Measurements from ENCODE around the gene TFAP2B.

The TFAP2B gene

DNA sequence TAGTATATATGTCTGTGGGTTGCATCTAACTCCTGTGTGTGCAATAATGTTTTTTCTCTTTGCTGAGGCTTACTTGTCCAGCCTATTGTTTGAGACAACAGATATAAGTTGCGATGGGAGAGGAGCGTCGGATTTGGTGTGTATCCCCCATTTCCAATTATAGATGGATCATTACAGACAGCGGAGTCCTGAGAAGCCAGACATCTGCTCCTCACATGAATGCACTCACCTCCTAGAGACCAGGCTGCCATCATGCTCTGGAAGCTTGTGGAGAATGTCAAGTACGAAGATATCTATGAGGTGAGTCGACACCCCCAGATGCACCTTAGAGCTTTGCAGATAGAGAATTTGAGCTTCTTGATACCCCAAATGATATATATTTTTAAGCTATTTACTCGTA is at the start of gene TFAP2B:
TSS of gene TFAP2B (plus strand) at position 199 of the 400 bp plus-strand sequence. CDS start at position 220, 21 bp downstream.
- no peak for DNase-seq (ENCODE audit: low read depth in 2 of 2)

DNA sequence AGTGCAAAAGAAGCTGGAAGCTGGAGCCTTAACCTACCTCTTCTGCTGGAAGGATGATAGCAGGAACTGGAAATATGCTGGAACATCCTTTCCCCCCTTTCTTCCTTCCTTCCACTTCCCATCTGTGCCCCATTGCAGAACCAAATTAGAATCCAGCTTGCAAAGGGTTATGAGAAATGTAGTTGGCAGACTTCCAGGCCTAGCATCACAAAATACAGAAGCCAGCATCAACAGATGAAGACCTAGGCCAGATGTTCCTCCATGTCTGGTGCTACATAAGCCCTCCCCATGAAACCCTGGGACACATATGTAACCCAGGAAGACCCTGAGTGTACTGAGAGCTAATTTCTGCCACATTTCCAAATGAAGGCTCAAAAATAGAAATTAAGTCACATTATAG is 40.0 kb upstream of the TFAP2B start:
- DNase-seq (ENCODE audit: low read depth in 2 of 2): no peak

DNA sequence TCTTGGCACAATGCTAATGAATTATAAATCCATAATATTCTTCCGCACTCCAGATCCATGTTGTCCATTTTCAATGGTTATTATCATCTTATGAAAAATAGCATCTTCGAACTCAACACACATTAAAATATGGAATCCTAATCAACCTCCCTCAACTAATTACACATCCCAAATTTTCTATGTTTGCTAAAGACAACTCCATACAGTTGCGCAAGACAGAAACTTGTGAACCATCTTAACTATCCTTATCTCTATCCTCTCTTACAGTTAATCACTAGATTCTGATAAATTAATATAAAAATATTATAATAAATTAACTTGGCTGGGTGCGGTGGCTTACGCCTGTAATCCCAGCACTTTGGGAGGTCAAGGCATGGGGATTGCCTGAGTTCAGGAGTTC is 38.3 kb upstream of the TFAP2B start:
- DNase-seq (ENCODE audit: low read depth in 2 of 2): no peak

DNA sequence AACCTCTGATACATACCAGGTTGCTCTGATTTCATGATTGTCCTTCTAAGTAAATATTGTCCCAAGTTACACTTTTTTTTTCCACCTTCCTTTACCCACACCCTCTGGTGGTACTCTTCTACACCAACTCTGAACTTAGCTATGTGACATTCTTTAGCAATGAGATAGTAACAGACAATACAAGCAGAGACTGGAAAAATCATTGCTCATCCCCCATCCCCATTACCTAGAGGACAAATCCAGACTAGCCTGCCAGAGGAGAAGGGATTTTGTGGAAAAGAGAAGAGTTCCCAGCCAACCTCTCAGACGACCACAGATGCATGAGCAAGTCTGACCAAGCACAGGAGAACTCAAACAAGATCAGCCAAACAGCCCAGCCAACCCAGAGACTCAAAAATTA is 32.8 kb upstream of the TFAP2B start:
- no peak for DNase-seq (ENCODE audit: low read depth in 2 of 2)

DNA sequence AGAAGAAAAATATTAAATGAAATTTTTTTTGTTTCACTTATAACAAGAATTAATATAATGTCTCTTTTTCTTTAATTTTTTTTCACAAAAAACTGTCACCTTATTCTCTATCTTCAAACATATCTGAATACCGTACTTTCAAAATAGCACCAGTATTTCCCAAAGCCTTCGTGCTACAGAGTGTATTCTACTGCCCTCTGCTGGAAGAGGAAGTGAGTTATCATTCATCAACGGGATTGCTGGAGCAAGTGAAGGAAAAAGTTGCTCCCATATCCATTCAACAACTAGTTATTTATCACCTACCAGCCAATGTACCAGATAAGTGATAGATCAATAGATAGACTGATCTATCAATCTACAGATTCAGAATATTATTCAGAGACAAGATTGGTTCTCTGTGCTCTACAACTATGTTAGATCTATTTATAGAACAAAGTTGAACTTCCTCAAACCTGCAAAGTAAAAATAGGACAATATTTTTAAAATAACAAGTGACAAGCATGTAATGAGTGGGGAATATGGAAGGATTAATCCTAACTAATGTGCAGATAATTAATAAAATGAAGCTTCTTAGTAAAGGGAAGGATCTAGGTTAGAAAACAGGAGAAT is 26.7 kb upstream of the TFAP2B start:
- DNase-seq (ENCODE audit: low read depth in 2 of 2): peak in 1 of 2 experiments; percentile 12

DNA sequence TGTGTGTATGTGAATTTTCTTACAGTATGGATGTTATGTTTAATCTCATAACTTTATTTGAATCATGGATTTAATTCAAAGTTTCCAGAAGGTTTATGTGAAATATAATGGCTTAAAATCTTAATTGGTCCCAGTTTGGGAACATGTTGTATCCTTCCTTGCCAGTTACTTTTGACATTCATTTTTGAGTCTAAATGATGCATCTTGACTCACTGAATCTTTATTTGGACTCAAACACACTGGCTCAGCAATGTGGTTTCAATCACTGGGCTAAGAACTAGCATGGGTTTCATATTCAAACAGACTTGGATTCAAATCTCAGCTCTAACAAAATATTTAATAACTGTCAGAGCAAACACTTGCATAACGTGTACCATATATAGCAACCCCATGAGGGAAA is 25.9 kb upstream of the TFAP2B start:
- no peak for DNase-seq (ENCODE audit: low read depth in 2 of 2)

DNA sequence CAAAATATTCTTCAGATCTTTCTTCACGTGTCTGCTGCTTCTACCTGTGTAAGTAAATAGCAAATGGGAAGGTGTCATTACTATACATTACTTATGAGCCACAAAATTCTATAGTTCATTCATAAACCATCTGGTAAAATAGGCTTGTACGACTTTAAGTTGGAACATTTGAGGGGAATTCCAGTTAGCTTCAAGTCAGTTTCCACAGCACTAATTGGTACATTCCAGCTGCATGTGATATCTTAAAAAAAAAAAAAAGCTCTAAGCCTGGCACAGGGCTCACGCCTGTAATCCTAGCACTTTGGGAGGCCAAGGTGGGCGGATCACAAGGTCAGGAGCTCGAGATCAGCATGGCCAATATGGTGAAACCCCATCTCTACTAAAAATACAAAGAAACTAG is 23.1 kb upstream of the TFAP2B start:
- no peak for DNase-seq (ENCODE audit: low read depth in 2 of 2)

DNA sequence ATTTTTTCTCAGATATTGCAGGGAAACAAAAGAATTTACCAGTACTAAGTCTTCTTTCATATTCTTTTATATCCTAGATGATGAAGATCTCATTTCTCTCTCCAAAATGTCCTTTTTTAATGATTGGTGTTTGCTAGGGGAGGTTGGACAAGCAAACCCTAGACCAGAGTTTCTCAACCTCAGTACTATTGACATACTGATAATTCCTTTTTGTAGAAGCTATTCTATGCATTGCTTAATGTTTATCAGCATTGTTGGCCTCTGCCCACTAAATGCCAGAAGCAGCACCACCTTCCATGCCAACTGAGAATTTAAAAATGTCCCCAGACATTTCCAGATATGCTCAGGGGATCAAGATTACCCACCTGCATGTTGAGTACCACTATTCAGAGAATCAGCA is 14.4 kb upstream of the TFAP2B start:
- no peak for DNase-seq (ENCODE audit: low read depth in 2 of 2)

DNA sequence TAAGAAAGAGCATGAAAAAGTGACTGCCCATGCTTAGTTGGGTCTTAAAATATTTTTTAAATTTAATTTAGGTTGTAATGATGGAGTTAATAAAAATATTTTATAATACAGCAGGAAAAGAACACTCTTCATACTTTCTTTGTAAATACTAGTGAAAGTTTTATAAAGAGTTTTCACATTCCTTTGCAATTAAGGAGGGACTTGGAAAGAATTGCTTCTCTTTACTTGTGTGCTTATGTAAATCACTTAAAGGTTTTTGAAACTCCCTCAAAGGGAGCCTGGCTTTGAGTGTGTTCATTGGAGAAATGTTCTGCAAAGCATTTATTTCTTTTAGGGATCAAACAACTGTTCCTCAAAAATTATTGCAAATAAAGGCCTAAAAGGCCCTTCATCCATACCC is 11.6 kb upstream of the TFAP2B start:
- no peak for DNase-seq (ENCODE audit: low read depth in 2 of 2)

DNA sequence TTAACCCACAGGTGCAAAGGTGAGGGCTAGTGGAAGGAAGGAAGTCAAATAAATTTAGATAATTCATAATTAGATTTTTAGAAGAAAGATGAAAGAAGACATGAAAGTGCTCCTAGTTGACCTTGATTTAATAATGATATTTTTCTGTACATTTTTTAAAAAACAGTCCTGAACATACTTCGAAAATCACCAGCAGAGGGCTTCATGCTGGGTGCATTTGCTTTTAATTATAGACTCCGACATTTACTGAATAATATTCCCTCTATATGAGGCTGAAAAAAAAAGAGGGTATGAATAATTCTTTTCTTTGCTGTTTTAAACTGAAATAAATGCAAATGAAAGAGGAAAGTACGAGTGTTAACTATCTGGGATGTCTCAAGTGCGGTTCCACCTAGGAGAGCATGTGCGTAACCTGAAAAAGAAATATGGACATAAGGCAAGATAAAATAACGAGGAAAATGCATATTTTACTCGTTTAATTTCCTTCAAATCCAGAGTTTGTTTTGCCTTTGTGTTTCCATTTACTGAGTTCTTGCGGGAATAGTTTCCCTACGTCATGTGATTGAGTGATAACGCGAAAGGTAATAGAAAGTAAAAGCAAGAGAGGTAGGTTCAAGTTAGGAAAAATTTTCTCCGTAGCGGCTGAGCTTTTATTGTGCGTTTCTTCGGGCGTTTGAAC is 3.1 kb upstream of the TFAP2B start:
- peak in 1 of 2 experiments; percentile 6 for DNase-seq (ENCODE audit: low read depth in 2 of 2)

DNA sequence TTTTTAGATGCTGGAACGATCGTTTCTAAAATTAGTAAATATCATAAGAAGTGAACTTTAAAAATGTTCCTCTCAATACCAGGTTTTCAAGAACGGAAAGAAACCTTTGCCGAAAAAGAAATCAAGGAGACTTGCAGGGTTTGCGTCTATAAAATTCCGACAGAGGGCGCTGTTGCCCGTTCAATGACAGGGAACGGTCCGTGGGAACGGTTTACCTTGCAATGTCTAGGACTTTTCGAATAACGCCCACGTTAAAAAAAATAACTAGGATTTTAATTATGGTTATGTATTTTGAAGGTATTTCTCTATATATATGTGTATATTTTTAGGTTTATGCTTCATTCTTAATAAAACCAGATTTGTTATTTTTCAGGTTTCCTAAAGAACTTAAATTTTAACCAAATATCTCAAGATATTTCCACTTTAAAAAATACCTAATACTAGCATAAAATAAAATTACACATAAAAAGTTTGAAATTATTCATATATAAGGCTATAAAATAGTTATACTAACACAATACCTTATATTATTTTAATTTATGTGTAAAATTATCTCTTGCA is 2.5 kb upstream of the TFAP2B start:
- DNase-seq (ENCODE audit: low read depth in 2 of 2): peak; percentile 36 to 38

DNA sequence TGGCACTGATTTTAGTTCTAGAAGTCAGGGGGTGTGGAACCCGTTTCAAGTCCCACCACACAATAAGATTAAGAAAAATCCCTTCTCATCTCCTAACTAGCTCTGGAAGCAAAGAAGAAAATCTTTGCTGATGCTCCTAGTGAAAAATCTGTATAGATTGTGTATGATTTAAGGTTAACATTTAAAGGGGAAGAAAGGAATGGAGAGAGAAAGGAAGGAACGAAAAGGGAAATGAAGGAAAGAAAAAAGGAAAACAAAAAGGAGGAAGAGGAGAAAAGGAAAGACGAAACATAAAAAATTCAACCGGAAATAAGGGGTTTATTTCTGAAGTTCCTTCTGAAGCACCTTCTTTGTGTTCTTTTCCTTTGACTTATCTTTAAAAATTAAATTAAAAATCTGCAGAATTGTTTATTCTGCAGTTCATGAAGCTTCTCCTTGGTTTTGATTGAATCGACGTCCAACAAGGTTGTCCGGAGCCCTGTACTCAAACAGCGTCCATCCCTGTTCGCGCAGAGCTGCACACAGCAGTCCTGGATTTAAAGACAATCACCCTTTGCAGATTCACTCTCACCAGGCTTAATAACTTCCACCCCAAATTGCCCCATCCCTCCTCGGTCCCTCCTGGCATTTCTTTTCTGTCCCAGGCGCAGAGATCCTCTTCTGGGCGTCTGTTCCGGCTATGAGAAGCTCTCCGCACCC is 1.6 kb upstream of the TFAP2B start:
- DNase-seq (ENCODE audit: low read depth in 2 of 2): no peak

DNA sequence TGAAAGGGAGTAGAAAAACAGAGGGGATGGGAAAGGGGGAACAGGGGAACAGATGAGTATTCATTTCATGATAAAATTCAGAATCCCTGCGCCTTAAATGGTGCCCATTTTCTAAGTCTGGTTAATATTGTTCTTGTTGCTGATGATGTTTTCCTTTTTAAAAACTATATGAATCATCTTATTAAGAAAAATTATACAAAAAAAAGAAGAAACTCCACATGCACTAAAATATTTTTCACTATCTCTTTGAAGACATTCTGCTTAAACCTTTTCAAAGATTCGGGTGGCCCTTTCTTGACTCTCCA is 1.1 kb upstream of the TFAP2B start:
- DNase-seq (ENCODE audit: low read depth in 2 of 2): no peak

DNA sequence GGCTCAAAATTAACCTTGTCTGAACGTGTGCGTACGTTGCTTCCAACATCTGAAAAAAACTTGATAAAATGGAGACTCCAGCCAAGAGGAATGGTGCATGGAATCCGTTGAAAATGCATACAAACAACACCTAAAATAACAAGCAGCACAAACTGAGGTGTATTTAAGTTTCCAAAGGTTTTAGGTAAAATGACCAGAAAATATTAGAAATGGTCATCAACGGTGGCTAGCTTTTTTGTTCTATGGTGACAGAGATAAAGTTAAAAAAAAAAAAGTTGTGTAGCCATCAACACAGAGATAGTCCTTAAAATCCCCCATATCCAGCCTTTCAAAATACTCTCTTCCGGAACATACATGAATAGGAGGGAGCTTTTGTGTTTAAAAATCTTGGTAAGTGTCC is 651 bp upstream of the TFAP2B start:
- no peak for DNase-seq (ENCODE audit: low read depth in 2 of 2)

DNA sequence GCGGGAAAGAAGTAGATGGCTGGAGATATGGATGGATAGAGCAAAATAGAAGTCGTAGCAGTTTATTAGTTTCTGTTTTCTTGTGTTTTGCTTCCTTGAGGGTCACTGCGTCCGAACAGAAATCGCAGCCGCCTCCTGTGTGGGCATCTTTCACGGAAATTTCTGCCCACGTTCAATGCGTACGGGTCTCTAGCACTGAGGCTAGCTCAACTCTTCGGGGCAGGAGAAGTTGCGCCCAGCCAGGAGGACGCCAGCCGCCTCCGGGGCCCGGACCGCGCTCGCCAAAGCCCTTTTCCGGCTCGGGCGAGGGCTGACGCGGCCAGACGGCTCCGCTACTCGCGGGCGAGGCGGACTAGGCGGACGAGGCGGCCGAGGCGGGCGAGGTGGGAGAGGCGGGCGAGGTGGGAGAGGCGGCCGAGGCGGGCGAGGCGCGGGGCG is 814 bp downstream of the TFAP2B start:
- no peak for DNase-seq (ENCODE audit: low read depth in 2 of 2)

DNA sequence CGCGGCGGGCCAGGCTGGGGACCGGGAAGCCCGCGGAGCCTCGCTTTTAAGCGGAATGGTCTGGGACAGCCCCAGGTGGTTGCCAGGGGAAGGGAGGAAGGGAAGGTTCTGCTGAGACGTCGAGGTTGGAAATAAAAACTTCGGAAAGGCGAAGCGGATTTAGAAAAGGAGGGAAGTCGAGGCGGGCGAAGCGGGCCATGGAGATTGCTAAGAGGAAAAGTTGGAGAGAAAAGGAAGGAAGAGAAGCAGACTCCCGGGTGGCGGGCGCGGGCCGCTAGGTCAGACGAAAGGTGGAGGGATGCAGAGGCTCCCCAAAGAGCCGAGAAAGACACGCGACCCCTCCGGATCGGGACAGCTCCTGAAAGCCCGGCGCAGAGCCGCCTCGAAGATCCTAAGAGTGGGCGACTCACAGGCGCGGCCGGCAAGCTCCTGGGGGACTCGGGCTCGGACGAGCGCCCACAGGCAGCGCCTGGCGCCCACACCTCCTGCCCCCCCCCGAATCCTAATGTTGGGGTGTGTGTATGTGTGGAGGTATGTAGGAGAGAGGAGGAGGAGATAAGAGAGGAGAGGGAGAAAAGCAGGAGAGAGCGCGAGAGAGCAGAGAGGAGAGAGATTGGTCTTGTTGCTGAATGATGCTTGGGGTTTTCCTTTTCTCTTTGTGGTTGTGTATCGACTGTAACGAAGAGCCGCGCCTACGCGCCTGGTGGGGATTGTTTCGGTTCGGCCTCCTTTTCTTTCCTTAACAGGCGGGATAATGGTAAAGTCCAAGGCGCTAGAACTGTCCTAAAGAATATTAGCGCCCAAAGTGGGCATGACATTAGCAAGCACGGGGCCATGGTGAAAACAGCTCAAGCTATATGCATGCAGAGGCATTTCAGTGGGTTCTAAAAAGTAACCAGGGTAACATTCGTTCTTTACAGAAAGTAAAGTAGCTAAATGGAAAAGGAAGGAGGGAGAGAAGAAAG is 1.5 kb downstream of the TFAP2B start:
- no peak for DNase-seq (ENCODE audit: low read depth in 2 of 2)

DNA sequence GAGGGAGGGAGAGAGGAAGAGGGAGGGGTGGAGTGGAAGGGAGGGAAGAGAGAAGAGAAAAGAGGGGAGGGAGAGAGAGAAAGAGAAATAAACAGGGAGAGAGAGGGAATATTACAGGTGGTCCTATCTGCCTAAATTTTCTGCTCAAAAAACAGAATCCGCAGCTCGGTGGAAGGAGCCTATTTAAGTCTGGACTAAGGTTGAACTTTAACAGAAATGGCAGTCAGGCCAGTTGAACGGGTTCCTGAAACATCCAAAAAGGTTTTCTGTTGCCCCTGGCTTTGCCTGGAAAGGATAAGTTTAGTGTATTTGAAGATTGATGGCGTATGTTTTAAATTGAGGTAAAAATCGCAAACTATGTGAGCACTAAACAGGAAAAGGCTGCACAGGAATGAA is 2.2 kb downstream of the TFAP2B start:
- DNase-seq (ENCODE audit: low read depth in 2 of 2): no peak

DNA sequence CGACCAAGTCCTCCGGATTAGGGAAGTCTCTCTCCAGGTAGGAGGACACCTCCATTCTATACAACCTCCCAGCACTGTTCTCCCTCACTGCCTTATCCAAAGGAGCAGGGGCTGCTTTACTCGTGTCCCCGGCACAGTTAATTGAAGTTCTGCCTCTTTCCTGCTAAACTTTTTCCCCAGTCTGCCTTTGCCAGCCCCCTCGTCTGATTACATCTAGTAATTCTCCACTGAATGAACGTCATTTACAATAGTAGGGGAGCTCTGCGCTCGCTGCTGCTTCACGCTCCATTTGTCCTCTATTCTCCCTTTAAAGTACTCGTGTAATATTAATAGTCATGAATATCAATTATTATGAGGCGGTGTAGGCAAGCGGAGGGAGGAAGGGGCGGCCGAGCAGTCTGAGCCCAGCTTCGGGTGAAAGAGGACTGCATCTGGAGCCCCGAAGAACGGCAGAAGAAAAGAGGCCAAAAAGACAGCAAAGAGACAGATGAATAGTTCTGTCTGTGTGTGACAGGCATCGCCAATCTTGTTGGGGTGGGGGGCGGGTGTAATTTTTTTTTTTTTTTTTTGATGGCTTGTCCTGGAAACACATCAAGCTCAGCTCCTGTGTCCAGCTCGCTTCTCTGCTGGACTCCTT is 2.9 kb downstream of the TFAP2B start:
- no peak for DNase-seq (ENCODE audit: low read depth in 2 of 2)

DNA sequence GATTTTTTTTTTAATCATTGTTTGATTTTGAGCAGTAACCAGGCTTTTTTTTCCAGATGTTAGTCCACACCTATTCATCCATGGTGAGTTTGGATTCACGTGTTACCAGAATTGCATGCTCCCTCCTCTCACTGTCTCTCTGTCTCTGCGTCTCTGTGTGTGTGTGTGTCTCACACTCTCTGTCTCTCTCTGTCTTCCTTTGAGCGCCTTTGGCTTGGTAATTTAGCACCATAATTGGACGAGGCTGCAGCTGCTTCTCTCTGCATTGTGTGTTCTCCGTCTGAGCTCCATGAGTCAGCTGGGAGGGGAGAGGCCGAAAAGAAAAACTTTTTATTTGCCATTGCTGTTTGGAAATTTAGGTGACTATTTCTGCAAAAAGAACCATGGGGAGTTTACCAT is 3.4 kb downstream of the TFAP2B start:
- DNase-seq (ENCODE audit: low read depth in 2 of 2): no peak

DNA sequence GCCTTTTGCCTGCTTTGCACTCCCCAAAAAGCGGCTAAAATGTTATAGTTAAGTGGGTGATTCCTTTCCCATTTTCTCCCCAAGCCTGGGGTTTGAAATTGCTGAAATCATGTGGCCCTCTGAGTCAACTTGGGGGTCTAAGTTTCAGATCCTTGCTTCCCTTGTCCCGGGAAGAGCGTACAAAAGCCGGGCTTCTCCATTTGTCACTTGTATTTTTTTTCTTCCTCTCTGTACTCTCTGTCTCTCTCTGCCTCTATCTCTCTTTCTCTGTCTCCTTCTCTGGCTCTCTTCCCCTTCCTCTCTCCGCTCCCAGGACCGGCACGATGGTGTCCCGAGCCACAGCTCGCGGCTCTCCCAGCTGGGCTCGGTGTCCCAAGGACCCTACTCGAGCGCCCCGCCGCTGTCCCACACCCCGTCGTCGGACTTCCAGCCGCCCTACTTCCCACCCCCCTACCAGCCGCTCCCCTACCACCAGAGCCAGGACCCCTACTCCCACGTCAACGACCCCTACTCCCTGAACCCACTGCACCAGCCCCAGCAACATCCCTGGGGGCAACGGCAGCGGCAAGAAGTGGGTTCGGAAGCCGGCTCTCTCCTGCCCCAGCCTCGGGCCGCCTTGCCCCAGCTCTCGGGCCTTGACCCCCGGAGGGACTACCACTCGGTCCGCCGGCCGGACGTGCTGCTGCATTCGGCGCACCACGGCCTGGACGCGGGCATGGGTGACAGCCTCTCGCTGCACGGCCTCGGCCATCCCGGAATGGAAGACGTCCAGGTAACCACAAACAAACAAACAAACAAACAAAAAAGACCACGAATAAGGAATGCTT is 4.6 kb downstream of the TFAP2B start:
- DNase-seq (ENCODE audit: low read depth in 2 of 2): no peak

Data from fibroblast of skin of left quadriceps (primary cell).